ENCODE results near the gene CYP2E1.

- no peak for TF ChIP-seq CTCF (IDR thresholded peaks at IDR 0.05)
- no peak for TF ChIP-seq POLR2A (IDR thresholded peaks at IDR 0.05)
Measured at GRCh38 chr10:133544506-133544905, 17.3 kb downstream of the CYP2E1 start.
